ENCODE measurements around the gene SCN2B.

SCN2B gene

DNA sequence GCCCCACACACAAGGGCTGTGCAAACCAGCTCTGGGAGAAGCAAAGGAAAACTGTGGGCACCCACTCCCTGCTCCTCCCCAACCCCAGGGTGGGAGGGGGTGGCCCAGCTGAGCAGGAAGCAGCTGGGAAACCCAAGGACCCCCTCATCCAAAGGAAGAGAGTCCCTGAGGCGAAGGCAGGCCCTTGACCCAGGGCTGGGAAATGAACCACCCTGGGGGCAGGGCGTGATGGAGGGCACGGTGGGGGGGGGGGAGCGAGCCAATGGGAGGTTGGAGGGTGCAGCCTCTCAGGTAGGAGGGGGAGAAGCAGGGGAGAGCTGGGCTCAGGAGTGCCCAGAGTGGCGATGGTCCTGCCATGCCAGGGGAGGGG, 40.7 kb downstream of the SCN2B start:
- ChIA-PET CTCF (interaction anchor here (1.1 kb wide), 1 partner anchor 36 kb away, joined by 3 read pairs; no protein-coding TSS in a partner anchor), POLR2A (no interaction called here)
- TF ChIP-seq, protein P1, sequence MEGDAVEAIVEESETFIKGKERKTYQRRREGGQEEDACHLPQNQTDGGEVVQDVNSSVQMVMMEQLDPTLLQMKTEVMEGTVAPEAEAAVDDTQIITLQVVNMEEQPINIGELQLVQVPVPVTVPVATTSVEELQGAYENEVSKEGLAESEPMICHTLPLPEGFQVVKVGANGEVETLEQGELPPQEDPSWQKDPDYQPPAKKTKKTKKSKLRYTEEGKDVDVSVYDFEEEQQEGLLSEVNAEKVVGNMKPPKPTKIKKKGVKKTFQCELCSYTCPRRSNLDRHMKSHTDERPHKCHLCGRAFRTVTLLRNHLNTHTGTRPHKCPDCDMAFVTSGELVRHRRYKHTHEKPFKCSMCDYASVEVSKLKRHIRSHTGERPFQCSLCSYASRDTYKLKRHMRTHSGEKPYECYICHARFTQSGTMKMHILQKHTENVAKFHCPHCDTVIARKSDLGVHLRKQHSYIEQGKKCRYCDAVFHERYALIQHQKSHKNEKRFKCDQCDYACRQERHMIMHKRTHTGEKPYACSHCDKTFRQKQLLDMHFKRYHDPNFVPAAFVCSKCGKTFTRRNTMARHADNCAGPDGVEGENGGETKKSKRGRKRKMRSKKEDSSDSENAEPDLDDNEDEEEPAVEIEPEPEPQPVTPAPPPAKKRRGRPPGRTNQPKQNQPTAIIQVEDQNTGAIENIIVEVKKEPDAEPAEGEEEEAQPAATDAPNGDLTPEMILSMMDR (IDR thresholded peaks at IDR 0.05; ENCODE audit: insufficient read depth, low read length, missing control alignments) = no peak
- H3K4me3 ChIP-seq (ENCODE audit: low read depth, low read length) = no peak overlapping the region
- no peak for DNase-seq (ENCODE audit: low read depth, low spot score)

GRCh38 chr11:118135051-118135795, 41.2 kb downstream of the SCN2B start:
- DNase-seq (ENCODE audit: low read depth, low spot score) = no peak
- TF ChIP-seq, protein P1 (IDR thresholded peaks at IDR 0.05; ENCODE audit: insufficient read depth, low read length, missing control alignments) = no peak
- ChIA-PET POLR2A (no interaction called here), CTCF (interaction anchor here (1.0 to 4.2 kb wide), 3 partner anchors 9 to 316 kb away, joined by 3 to 14 read pairs (median 4); no protein-coding TSS in a partner anchor)
- H3K4me3 ChIP-seq (ENCODE audit: low read depth, low read length) = no peak overlapping the region

DNA sequence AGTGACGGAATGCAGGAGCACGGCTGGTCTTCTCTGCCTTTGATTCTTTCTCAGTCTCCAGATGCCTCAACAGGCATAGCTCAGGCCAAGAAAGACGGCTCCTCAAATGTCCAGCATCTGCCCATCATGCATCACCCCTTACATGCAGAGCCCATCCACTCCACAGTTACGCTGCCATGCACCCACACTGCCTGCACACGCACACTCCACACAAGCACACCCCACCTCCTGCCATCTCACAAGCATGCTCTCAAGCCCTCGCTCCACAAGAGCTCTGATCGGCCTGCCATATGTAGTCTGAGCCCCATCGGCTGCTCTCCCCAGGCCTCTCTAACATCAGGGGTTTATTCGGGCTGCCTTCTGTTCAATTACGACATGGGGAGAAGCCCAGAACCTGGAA, 42.6 kb downstream of the SCN2B start:
- DNase-seq (ENCODE audit: low read depth, low spot score) = no peak
- TF ChIP-seq, protein P1 (IDR thresholded peaks at IDR 0.05; ENCODE audit: insufficient read depth, low read length, missing control alignments) = no peak
- no peak overlapping the region for H3K4me3 ChIP-seq (ENCODE audit: low read depth, low read length)
- CTCF ChIA-PET = interaction anchor here (1.0 to 4.2 kb wide), 3 partner anchors 10 to 315 kb away, joined by 3 to 14 read pairs (median 4); no protein-coding TSS in a partner anchor
- POLR2A ChIA-PET = no interaction called here

GRCh38 chr11:118132385-118133151, 43.9 kb downstream of the SCN2B start:
- DNase-seq (ENCODE audit: low read depth, low spot score) = no peak
- H3K4me3 ChIP-seq (ENCODE audit: low read depth, low read length) = no peak overlapping the region
- TF ChIP-seq, protein P1 (IDR thresholded peaks at IDR 0.05; ENCODE audit: insufficient read depth, low read length, missing control alignments) = no peak
- POLR2A ChIA-PET = no interaction called here
- CTCF ChIA-PET = interaction anchor here (1.7 to 4.2 kb wide), 2 partner anchors 12 to 14 kb away, joined by 6 to 14 read pairs; no protein-coding TSS in a partner anchor

- DNase-seq (ENCODE audit: low read depth, low spot score) = no peak
- ChIA-PET POLR2A (no interaction called here), CTCF (interaction anchor here (0.9 kb wide), 1 partner anchor 42 kb away, joined by 3 read pairs; no protein-coding TSS in a partner anchor)
- no peak overlapping the region for H3K4me3 ChIP-seq (ENCODE audit: low read depth, low read length)
- TF ChIP-seq, protein P1 (IDR thresholded peaks at IDR 0.05; ENCODE audit: insufficient read depth, low read length, missing control alignments) = no peak
Measured at GRCh38 chr11:118129471-118130172, 46.8 kb downstream of the SCN2B start.

Data from AG04449 (cell line).